PFSK-1 (cell line): ENCODE measurements around the gene WNT3.

Experiments
- FOXP2 ChIP-seq: optimal IDR thresholded peaks from 2 replicates; pipeline ENCODE3; 2011; ENCODE audit warnings: borderline replicate concordance, control low read depth, inconsistent platforms; ENCODE audit not compliant: insufficient read depth; ENCODE audit errors: extremely low read length, extremely low read depth
- POLR2AphosphoS5 ChIP-seq: IDR thresholded peaks from 2 replicates; pipeline ENCODE4 v1.6.1; 2012; ENCODE audit warnings: low read depth, mild to moderate bottlenecking, control low read depth, low read length, moderate library complexity
- SIN3A ChIP-seq: IDR thresholded peaks from 2 replicates; pipeline ENCODE4 v1.6.1; 2012; ENCODE audit warnings: mild to moderate bottlenecking, low read length, moderate library complexity, borderline replicate concordance; ENCODE audit not compliant: insufficient read depth
- TAF1 ChIP-seq: IDR thresholded peaks from 2 replicates; pipeline ENCODE4 v1.6.1; 2012; ENCODE audit warnings: low read length, control low read depth, borderline replicate concordance; ENCODE audit not compliant: insufficient read depth
- TF ChIP-seq, protein P1 (sequence below), 2 experiments: IDR thresholded peaks; 2 replicates each; pipeline versions ENCODE4 v1.6.1 to v1.8.0; 2011 to 2012; ENCODE audit warnings: low read depth in 2 of 2, low read length in 2 of 2, control low read depth in 1 of 2, inconsistent platforms in 1 of 2, mild to moderate bottlenecking in 1 of 2, moderate library complexity in 1 of 2; ENCODE audit not compliant: insufficient read depth in 1 of 2

- TF ChIP-seq, protein P1, sequence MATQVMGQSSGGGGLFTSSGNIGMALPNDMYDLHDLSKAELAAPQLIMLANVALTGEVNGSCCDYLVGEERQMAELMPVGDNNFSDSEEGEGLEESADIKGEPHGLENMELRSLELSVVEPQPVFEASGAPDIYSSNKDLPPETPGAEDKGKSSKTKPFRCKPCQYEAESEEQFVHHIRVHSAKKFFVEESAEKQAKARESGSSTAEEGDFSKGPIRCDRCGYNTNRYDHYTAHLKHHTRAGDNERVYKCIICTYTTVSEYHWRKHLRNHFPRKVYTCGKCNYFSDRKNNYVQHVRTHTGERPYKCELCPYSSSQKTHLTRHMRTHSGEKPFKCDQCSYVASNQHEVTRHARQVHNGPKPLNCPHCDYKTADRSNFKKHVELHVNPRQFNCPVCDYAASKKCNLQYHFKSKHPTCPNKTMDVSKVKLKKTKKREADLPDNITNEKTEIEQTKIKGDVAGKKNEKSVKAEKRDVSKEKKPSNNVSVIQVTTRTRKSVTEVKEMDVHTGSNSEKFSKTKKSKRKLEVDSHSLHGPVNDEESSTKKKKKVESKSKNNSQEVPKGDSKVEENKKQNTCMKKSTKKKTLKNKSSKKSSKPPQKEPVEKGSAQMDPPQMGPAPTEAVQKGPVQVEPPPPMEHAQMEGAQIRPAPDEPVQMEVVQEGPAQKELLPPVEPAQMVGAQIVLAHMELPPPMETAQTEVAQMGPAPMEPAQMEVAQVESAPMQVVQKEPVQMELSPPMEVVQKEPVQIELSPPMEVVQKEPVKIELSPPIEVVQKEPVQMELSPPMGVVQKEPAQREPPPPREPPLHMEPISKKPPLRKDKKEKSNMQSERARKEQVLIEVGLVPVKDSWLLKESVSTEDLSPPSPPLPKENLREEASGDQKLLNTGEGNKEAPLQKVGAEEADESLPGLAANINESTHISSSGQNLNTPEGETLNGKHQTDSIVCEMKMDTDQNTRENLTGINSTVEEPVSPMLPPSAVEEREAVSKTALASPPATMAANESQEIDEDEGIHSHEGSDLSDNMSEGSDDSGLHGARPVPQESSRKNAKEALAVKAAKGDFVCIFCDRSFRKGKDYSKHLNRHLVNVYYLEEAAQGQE (IDR thresholded peaks at IDR 0.05; ENCODE audit: insufficient read depth in 1 of 2, low read depth in 2 of 2, low read length in 2 of 2): no peak
- TF ChIP-seq TAF1 (no peak), POLR2AphosphoS5 (no peak), SIN3A (no peak), FOXP2 (no peak)
These were observed 29.0 kb upstream of the WNT3 start for GRCh38 chr17:46847204-46848191.
